H9 (cell line): Measurements from ENCODE around the gene CCSER1. TPM values are rescaled to one million over a fixed set of nuclear protein-coding genes. Genes with fewer than 3 reads are reported as not detected.

ENCODE experiments used
- DNase-seq: peaks from one replicate; pipeline ENCODE4 v3.0.0-alpha.2; 2017
- H2AFZ ChIP-seq: one replicate; pipeline ENCODE4 v1.6.1; 2013; ENCODE audit warnings: mild to moderate bottlenecking, low read length, control low read depth, moderate library complexity
- H2AK5ac ChIP-seq: 2 replicates; pipeline ENCODE4 v1.6.1; 2013; ENCODE audit warnings: low read length, control low read depth, mixed read lengths; ENCODE audit not compliant: insufficient read length
- H2BK120ac ChIP-seq: one replicate; pipeline ENCODE4 v1.6.1; 2013; ENCODE audit warnings: low read depth, mild to moderate bottlenecking, low read length, control low read depth, inconsistent platforms; ENCODE audit not compliant: poor library complexity, severe bottlenecking
- H2BK12ac ChIP-seq: 2 replicates; pipeline ENCODE4 v1.6.1; 2013; ENCODE audit warnings: low read length, control low read depth, mixed read lengths, low read depth; ENCODE audit not compliant: insufficient read length
- H2BK15ac ChIP-seq: 2 replicates; pipeline ENCODE4 v1.6.1; 2013; ENCODE audit warnings: low read depth, low read length, control low read depth
- H2BK20ac ChIP-seq: one replicate; pipeline ENCODE4 v1.6.1; 2013; ENCODE audit warnings: low read depth, mild to moderate bottlenecking, low read length, control low read depth, inconsistent platforms; ENCODE audit not compliant: poor library complexity, severe bottlenecking
- H2BK5ac ChIP-seq: 2 replicates; pipeline ENCODE4 v1.6.1; 2013; ENCODE audit warnings: low read length, control low read depth, mixed read lengths; ENCODE audit not compliant: insufficient read length
- H3K14ac ChIP-seq: 2 replicates; pipeline ENCODE4 v1.6.1; 2013; ENCODE audit warnings: low read length, control low read depth; ENCODE audit not compliant: insufficient read depth
- H3K18ac ChIP-seq: 2 replicates; pipeline ENCODE4 v1.6.1; 2013; ENCODE audit warnings: low read depth, mild to moderate bottlenecking, mixed read lengths, low read length, control low read depth; ENCODE audit not compliant: insufficient read length
- H3K23ac ChIP-seq: 2 replicates; pipeline ENCODE4 v1.6.1; 2013; ENCODE audit warnings: low read length, control low read depth, mixed read lengths, low read depth; ENCODE audit not compliant: insufficient read length
- H3K23me2 ChIP-seq: 2 replicates; pipeline ENCODE4 v1.6.1; 2013; ENCODE audit warnings: low read depth, mild to moderate bottlenecking, mixed read lengths, low read length, control low read depth; ENCODE audit not compliant: insufficient read length, poor library complexity, severe bottlenecking
- H3K27ac ChIP-seq: 2 replicates; pipeline ENCODE4 v1.5.1; 2013; ENCODE audit warnings: low read length, control low read depth, mixed read lengths, low read depth; ENCODE audit not compliant: insufficient read length
- H3K27me3 ChIP-seq: 2 replicates; pipeline ENCODE4 v1.6.1; 2013; ENCODE audit warnings: low read length, control low read depth, inconsistent platforms; ENCODE audit not compliant: insufficient read depth
- H3K4ac ChIP-seq: 2 replicates; pipeline ENCODE4 v1.6.1; 2013; ENCODE audit warnings: low read depth, mild to moderate bottlenecking, control low read depth, inconsistent platforms, low read length, moderate library complexity
- H3K4me1 ChIP-seq: 2 replicates; pipeline ENCODE4 v1.6.1; 2013; ENCODE audit warnings: low read length, control low read depth, inconsistent platforms; ENCODE audit not compliant: insufficient read depth
- H3K4me2 ChIP-seq: 2 replicates; pipeline ENCODE4 v1.6.1; 2013; ENCODE audit warnings: low read length, control low read depth, mixed read lengths; ENCODE audit not compliant: insufficient read length, insufficient read depth
- H3K56ac ChIP-seq: 2 replicates; pipeline ENCODE4 v1.6.1; 2013; ENCODE audit warnings: low read depth, mild to moderate bottlenecking, mixed read lengths, low read length, control low read depth; ENCODE audit not compliant: insufficient read length
- H3K79me1 ChIP-seq: 2 replicates; pipeline ENCODE4 v1.6.1; 2013; ENCODE audit warnings: low read depth, mild to moderate bottlenecking, moderate library complexity, low read length, control low read depth, inconsistent platforms; ENCODE audit not compliant: insufficient read depth, poor library complexity, severe bottlenecking
- H3K79me2 ChIP-seq: 2 replicates; pipeline ENCODE4 v1.6.1; 2013; ENCODE audit warnings: low read length, control low read depth, inconsistent platforms; ENCODE audit not compliant: insufficient read depth
- H3K9ac ChIP-seq: 2 replicates; pipeline ENCODE4 v1.6.1; 2013; ENCODE audit warnings: low read length, control low read depth, mixed read lengths; ENCODE audit not compliant: insufficient read length; ENCODE audit errors: extremely low read depth
- H3K9me3 ChIP-seq: one replicate; pipeline ENCODE4 v1.6.1; 2013; ENCODE audit warnings: low read depth, low read length, inconsistent platforms; ENCODE audit not compliant: control insufficient read depth
- H3T11ph ChIP-seq: one replicate; pipeline ENCODE4 v1.6.1; 2013; ENCODE audit warnings: mild to moderate bottlenecking, low read length, control low read depth, inconsistent platforms
- H4K20me1 ChIP-seq: one replicate; pipeline ENCODE4 v1.6.1; 2013; ENCODE audit not compliant: control insufficient read depth, insufficient read length, insufficient read depth
- H4K5ac ChIP-seq: 2 replicates; pipeline ENCODE4 v1.6.1; 2013; ENCODE audit warnings: low read depth, mild to moderate bottlenecking, mixed read lengths, low read length, control low read depth; ENCODE audit not compliant: insufficient read length
- H4K8ac ChIP-seq: replicated peaks from 2 replicates; pipeline ENCODE4 v1.6.1; 2013; ENCODE audit warnings: low read length, control low read depth, mixed read lengths, low read depth; ENCODE audit not compliant: insufficient read length
- H4K91ac ChIP-seq: 2 replicates; pipeline ENCODE4 v1.6.1; 2013; ENCODE audit warnings: low read depth, mild to moderate bottlenecking, moderate library complexity, mixed read lengths, low read length, control low read depth; ENCODE audit not compliant: insufficient read length
- H3K27ac Mint-ChIP-seq, 3 experiments: 2 replicates in 2 of 3; 3 replicates in 1 of 3; pipeline ENCODE4 v1.8.0; 2020 to 2021; ENCODE audit warnings: mixed read lengths in 3 of 3, mild to moderate bottlenecking in 1 of 3, moderate library complexity in 1 of 3
- H3K27me3 Mint-ChIP-seq: 2 replicates; pipeline ENCODE4 v1.8.0; 2021; ENCODE audit warnings: low read depth, mild to moderate bottlenecking, moderate library complexity, mixed read lengths
- H3K36me3 Mint-ChIP-seq, 3 experiments: 2 replicates in 2 of 3; 3 replicates in 1 of 3; pipeline ENCODE4 v1.8.0; 2020 to 2021; ENCODE audit warnings: low read depth in 3 of 3, mixed read lengths in 3 of 3; ENCODE audit not compliant: insufficient read depth in 1 of 3
- H3K4me1 Mint-ChIP-seq, 2 experiments: 2 replicates each; pipeline ENCODE4 v1.8.0; 2020; ENCODE audit warnings: mixed read lengths in 2 of 2
- H3K4me3 Mint-ChIP-seq, 2 experiments: 2 replicates in 1 of 2; 3 replicates in 1 of 2; pipeline ENCODE4 v1.8.0; 2020 to 2021; ENCODE audit warnings: mild to moderate bottlenecking in 2 of 2, mixed read lengths in 2 of 2, moderate library complexity in 1 of 2
- H3K9me3 Mint-ChIP-seq, 2 experiments: 2 replicates in 1 of 2; 3 replicates in 1 of 2; pipeline ENCODE4 v1.8.0; 2020; ENCODE audit warnings: mild to moderate bottlenecking in 2 of 2, mixed read lengths in 2 of 2, moderate library complexity in 1 of 2
- CTCF ChIP-seq: fragments of 200-600 bp; sonication (generic); conservative IDR thresholded peaks from 3 replicates; pipeline ENCODE4 v1.8.0; 2021; ENCODE audit warnings: antibody characterized with exemption, mild to moderate bottlenecking
- WGBS: extraction: QIAGEN DNeasy Blood & Tissue Kit; methylation state at CpG from one replicate; pipeline ENCODE4 v1.1.7; 2013; ENCODE audit warnings: missing lambda C conversion rate, low lambda C conversion rate, mixed read lengths; ENCODE audit not compliant: insufficient read length; ENCODE audit errors: extremely low coverage; 5-methylcytosine and 5-hydroxymethylcytosine counted together
- total RNA-seq: library from RNA; stranded (reverse); gene quantifications from 2 replicates; pipeline ENCODE4 v1.2.1, GENCODE V29; 2021

The CCSER1 gene
- total RNA-seq, 1 experiment from 2014 or later, result 0.37 TPM

GRCh38 chr4:91601401-91601800 lies 1474.2 kb downstream of the CCSER1 start:
- H3K79me1 ChIP-seq, result no peaks in the 10 kb centered on the region
- DNase-seq, result no peak
- H3K9me3 ChIP-seq, result no peaks in the 10 kb centered on the region
- H2AK5ac ChIP-seq, result no peak overlapping the region
- H3K79me2 ChIP-seq, result no peaks in the 10 kb centered on the region
- WGBS, result no CpG with 5 or more reads among the region's 1 CpG
- H4K91ac ChIP-seq, result no peak overlapping the region
- H3K4me2 ChIP-seq, result no peak overlapping the region
- no peak overlapping the region for H3K4ac ChIP-seq
- Mint-ChIP-seq H3K4me1 (peaks cover 20 to 28% of the 10 kb centered on the region in 2 experiments), H3K4me3 (no peak overlapping the region), H3K27ac (no peak overlapping the region), H3K36me3 (no peaks in the 10 kb centered on the region), H3K27me3 (no peaks in the 10 kb centered on the region), H3K9me3 (no peaks in the 10 kb centered on the region)
- no peak for TF ChIP-seq CTCF
- no peaks in the 10 kb centered on the region for H4K20me1 ChIP-seq
- H4K5ac ChIP-seq, result no peak overlapping the region
- no peak overlapping the region for H3K9ac ChIP-seq
- H3K14ac ChIP-seq, result no peak overlapping the region
- no peak overlapping the region for H3T11ph ChIP-seq
- no peak overlapping the region for H2BK5ac ChIP-seq
- H3K27me3 ChIP-seq, result no peaks in the 10 kb centered on the region
- no peak overlapping the region for H2AFZ ChIP-seq
- no peak overlapping the region for H4K8ac ChIP-seq
- H2BK12ac ChIP-seq, result no peak overlapping the region
- H3K18ac ChIP-seq, result no peak overlapping the region
- no peak overlapping the region for H3K23ac ChIP-seq
- no peak overlapping the region for H2BK15ac ChIP-seq
- H2BK20ac ChIP-seq, result no peak overlapping the region
- H3K23me2 ChIP-seq, result no peaks in the 10 kb centered on the region
- no peak overlapping the region for H2BK120ac ChIP-seq
- H3K4me1 ChIP-seq, result peaks cover 3% of the 10 kb centered on the region; the same call in 1 of the 2 replicates
- no peak overlapping the region for H3K56ac ChIP-seq
- H3K27ac ChIP-seq, result no peak overlapping the region
